Erythroblast (primary cell): Measurements from ENCODE around the gene PBX1.

Experiments
- DNase-seq, 2 experiments: peaks; one replicate each; lab custom pipeline; 2025; lab: John Stamatoyannopoulos, UW
- GATA1 ChIP-seq: IDR thresholded peaks from 2 replicates; pipeline ENCODE4 v1.6.1; 2011; ENCODE audit warnings: low read depth, mild to moderate bottlenecking, control low read depth, low read length, moderate library complexity
- POLR2A ChIP-seq: IDR thresholded peaks from 2 replicates; pipeline ENCODE4 v1.6.1; 2011; ENCODE audit warnings: mild to moderate bottlenecking, low read length

The PBX1 gene

DNA sequence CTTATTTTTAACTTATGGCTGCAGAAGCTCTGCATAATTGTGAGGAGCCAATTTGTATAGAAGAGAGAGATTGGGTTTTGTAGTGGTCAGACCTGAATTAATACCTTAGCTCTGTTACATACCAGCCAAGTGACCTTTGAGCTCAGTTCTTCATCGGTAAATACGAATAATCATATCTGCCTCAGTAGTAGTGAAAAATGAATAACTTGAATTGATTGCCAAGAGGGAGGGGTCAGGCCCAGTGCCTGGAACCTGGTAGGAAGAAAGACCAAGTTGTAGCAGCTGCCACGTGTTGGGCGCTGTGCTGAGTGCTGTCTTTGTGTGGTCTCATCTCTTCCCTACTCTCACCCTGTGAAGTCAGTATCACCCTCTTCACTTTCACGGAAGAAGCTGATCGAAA, 247.5 kb downstream of the PBX1 start:
- TF ChIP-seq POLR2A (no peak), GATA1 (no peak)

DNA sequence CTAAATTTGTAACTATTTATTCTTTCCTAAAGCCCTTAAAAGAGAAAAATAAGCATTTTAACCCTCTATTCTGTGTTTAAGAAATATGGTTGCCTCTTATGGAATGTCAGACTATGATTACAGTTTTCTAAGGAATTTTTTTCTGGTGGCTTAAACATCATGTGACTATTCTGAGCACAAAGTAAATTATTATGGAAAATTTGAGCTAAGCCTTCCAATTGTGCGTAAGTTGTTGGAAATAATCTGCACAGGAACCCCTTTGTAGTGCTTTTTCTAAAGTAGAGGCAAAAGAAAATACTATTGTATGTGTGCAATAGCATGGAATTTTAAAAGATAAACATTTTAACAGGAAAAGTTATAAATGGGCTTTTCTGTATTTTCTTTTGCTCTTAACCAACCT, 254.8 kb downstream of the PBX1 start:
- TF ChIP-seq POLR2A (no peak), GATA1 (no peak)

More for the DNA sequence above, 247.5 kb downstream of the PBX1 start:
- no peak for DNase-seq

DNA sequence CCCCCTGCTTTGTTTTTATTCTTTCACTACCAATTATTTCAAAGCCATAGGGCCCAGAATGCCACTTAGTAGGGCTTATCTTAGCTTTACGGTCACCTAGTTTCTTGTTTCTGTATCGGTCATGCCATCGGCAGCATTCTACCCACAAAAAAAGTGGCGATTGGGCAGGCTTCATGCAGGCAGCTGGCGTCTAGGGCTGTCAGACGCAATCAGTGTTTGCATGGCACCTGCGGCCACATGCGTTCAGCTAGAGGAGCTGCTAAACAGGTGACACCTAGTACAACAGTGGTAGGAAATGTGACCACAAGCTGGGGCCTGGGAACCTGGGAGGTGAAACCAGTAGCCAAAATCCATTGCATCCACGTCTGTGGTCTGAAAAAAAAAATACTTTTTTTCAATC, 262.7 kb downstream of the PBX1 start:
- TF ChIP-seq GATA1 (no peak), POLR2A (no peak)
- no peak for DNase-seq

More for the DNA sequence above, 254.8 kb downstream of the PBX1 start:
- DNase-seq = no peak

DNA sequence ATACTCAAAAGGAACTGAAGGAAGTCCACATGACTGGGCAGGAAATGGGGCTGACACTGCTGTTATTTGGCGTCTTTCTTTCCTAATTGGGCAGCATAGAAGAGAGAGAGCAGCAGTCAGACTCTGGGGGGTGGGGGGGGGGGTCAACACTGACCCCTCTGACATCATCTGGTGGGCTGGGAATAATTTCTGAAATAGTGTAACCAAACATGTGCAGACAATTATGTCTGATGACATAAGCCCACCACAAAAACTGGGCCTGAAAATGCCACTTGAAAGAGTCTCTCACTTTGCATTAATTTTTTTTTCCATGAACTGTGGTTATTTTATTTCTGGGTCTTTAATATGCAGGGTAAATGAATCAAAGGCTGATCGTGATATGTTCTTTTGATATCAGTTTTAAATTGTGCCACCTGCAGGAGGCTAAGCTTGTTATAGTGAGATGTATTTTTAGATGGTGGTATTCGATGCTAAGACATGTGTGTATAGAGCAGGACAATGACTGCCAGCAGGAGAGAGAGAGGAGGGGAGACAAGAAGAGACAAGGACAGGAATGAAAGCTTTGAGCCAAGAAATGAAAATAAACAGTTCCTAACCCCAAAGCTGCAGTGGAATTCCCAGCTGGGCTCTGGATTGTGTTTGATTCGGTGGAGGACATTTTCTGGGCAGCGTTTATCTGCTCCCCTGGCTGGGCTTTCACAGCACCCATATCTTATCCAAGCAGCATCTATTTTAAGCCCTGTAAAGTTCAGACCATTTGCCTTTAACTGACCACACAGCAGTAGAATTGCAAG, 264.7 kb downstream of the PBX1 start:
- no peak for DNase-seq
- TF ChIP-seq GATA1 = no peak
- no peak for TF ChIP-seq POLR2A

DNA sequence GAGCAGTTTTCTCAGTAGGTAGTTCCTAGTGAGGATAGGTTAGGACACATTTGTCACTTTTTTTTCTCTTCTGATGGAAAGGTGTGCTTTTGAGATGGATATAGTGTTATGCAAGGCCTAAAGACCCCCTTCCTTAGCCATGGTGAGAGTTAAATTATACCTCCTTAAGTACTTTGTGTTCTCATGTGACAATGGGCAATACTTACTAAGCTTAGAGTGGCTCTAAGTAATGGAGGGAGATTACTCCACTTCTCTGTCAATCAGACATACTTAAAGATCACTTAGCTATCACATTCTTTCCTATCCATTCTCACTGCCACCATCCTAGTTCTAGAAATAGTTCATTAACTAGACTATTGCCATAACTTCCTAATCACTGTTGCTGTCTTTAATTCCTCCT, 265.6 kb downstream of the PBX1 start:
- DNase-seq = no peak
- TF ChIP-seq GATA1 = no peak
- no peak for TF ChIP-seq POLR2A

DNA sequence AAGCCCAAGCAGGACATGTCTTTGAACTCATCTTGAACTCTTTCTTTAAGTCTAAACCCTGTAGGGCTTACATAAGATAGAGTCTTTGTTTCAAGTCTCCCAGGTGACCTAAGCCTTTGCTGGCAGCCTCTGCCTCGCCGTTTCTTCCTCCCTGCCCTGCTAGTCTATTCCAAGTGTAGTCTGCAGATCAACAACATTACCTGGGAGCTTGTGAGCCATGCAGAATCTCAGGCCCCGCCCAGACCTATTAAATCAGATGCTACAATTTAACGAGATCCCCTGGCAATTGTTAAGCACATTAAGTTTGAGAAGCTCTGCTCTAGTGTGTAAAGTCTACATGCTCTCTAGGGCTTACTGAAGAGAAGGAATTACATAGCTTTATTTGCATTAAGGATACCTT, 271.6 kb downstream of the PBX1 start:
- DNase-seq = no peak
- no peak for TF ChIP-seq GATA1
- TF ChIP-seq POLR2A = no peak

DNA sequence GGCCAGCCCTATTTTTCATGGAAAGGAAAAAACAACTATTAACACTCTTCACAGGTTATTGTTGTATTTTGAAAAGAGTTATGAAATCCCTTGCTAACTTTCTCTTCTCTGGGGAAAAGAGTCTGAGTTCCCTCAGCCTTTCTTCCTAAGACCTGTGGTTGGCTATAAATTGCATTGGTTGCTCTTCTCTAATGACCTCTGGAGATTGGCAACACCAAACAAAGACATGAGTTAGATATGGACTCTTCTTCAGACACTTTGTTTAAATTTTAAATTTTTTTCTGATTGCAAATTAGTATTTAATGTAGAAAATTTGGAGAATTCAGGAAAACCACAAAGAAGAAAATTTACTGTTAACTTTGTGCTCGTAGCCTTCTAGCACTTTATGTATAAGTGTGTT, 275.7 kb downstream of the PBX1 start:
- TF ChIP-seq GATA1 (no peak), POLR2A (no peak)
- no peak for DNase-seq

DNA sequence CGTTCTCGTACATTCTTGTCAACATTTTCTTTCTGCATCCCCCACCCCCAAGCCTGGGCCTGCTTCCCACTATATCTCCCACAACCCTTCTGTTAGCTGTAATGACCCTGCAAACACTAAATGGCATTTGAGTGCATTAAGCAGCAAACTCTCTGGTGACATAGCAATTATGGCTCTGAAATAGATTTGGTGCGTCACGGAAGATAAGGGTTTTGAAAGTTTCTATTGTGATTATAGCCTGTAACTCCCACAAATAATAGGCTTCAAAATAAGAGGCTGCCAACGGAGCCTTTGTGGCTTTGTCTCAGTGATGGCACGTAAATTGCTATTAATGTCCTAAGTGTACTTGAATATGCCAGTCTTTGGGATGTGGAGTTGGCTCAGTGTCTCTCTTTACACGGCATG, 277.6 kb downstream of the PBX1 start:
- DNase-seq = no peak

DNA sequence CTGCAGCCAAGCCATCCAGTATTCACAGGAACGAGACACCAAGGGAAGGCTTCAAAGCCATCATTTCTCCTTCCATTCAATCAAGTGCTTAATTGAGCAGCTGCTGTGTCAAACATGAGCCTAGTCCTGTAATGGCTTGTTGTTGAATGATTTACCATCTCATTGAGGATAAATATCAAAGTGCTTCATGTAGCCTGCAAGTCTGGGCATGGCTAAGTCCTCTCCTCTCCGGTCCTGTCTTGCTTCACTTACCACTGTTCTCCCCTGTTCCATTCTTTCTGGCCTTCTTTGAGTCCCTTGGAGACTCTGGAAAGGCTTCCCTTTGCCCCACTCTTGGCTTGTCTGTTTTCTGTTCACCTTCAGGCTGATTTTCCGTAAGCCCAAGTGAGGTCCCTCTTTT, 279.8 kb downstream of the PBX1 start:
- TF ChIP-seq POLR2A (no peak), GATA1 (no peak)
- DNase-seq = no peak

More for the DNA sequence above, 277.6 kb downstream of the PBX1 start:
- TF ChIP-seq POLR2A (no peak), GATA1 (no peak)

DNA sequence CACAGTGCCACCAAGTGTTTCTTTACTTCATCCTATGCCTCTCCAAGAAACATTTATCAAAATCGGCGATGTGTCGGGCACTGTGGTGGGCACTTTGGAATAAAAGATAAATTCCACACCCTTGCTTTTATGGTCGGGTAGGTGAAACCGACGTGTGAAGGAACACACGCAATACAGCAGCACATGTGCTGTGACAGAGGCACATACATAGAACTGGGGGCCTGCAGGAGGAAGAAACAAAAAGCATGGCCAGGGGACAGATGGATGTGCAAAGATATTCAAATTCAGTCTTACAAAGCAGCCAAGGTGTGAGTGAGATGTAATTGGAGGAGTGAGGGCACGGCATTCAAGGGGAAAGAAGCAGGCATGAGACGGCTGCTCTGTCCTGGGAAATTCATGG, 282.0 kb downstream of the PBX1 start:
- TF ChIP-seq POLR2A (no peak), GATA1 (no peak)
- DNase-seq = no peak

DNA sequence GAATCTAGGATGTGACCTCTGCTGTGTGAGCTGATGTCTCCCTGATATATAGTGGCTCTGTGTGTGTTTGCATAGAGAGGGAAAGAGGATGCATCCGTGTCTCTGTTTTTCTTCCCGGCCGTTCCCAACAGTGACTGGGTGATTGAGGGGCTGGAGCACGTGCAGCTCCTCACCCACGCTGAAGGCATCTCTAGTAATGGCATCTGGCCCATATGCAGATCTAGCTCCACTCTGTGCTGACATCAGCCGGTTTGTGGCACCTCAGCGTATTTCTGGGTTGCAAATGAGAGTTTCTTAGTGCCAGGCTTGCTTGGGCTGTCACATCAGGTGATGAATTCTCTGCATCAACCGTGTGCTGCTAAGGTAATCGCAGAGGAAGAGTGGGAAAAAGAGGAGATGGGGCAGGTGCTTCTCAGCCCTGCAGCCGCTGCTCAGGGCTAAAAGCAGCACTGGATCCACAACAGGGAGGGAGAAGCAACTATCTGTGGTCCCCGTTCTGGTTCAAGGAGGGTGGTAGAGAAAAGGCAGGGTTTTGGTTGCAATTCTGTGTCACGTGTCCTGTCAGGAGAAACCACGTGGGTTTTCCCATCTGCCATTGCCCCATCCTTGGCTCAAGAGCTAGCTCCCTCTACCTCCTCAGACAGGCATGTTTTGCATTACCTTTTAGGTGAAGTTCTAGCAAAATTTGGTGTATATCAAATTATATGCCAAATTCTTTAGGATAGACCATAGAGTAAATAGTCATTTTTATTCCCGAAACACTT, 282.9 kb downstream of the PBX1 start:
- no peak for DNase-seq
- TF ChIP-seq GATA1 (no peak), POLR2A (no peak)

DNA sequence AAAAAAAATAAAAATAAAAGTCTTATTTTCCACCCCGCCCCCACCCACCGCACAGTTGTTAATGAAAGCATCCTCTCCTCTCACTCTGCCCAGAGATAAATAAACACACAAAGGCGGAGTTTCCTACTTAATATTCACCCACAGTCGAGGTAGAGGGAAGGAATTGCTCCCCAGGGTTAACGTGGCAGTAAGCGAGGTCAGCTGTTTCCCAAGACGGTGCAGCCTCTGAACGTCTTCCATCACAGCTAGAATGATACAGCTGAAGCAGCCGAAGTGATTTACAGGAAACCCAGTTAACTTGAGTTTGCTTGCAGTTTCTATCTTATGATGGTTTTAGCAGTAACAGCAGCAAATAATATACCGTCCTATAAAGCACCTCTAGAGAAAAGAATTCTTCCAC, 283.9 kb downstream of the PBX1 start:
- no peak for TF ChIP-seq GATA1
- no peak for TF ChIP-seq POLR2A
- no peak for DNase-seq

DNA sequence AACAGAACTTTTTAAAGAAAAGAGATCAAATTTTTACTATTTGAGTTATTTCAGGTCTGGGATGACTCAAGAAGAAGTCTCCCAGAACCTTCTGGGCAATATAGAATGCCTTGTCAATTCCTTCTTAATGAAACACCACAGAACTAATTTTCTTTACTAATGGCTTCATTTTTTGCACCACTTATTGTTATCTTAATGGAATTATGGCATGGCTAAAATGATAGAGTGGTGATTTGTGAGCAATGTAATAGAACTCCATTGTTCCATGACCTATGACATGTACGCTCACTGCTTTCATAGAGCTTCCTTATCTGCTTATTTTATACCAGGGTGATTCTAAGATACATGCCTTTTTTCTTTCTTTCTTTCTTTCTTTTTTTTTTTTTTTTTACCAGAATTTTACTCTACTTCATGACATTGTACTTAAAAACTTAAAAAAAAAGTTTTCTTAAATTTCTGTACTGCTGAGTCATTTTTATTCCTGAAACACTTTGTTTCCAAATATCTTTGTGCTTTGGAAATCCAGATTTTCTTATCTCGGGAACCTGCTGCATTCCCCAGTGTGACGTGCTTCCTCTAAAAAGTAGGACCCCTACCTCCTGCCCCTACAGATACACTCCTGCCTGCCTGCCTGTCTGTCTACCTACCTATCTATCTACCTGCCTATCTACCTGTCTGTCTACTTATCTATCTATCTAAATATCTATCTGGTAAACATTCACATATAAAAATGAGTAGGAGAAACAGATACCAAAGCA, 284.9 kb downstream of the PBX1 start:
- TF ChIP-seq GATA1 (no peak), POLR2A (no peak)
- DNase-seq = no peak
